ENCODE measurements around the gene TUBGCP2.

TUBGCP2 gene

GRCh38 chr10:133230387-133231195 is 78.1 kb downstream of the TUBGCP2 start:
- FAIRE-seq (no peak), DNase-seq (ENCODE audit: low spot score) (no peak)

- FAIRE-seq (no peak), DNase-seq (ENCODE audit: low spot score) (no peak)
These were observed 78.7 kb downstream of the TUBGCP2 start, which contains the start of gene UTF1 for GRCh38 chr10:133230044-133230361. Gene UTF1 (plus strand): TSS chr10:133230217. CDS start chr10:133230289, 72 bp downstream.

GRCh38 chr10:133229265-133230043 is 79.2 kb downstream of the TUBGCP2 start:
- DNase-seq (ENCODE audit: low spot score), result no peak
- no peak for FAIRE-seq

Data from urothelium cell line (cell line).